ENCODE data around the gene NRXN2.

Gene NRXN2

GRCh38 chr11:64743591-64744543 is 20.9 kb upstream of the NRXN2 start, which contains the start of gene RASGRP2:
TSS of gene RASGRP2 (minus strand) at chr11:64744142. CDS start at chr11:64742866, 1,276 bp downstream.
- DNase-seq, result peak; percentile 78 to 96 (median 90)

- DNase-seq, result peak; percentile 59 to 89 (median 72)
Measured at GRCh38 chr11:64742889-64743590, 20.0 kb upstream of the NRXN2 start.

- no peak for DNase-seq
Measured at GRCh38 chr11:64742087-64742888, 19.3 kb upstream of the NRXN2 start.

GRCh38 chr11:64741375-64742086 is 18.5 kb upstream of the NRXN2 start:
- DNase-seq, result no peak

- DNase-seq, result no peak
Measured at GRCh38 chr11:64739871-64740270, 16.9 kb upstream of the NRXN2 start.

DNA sequence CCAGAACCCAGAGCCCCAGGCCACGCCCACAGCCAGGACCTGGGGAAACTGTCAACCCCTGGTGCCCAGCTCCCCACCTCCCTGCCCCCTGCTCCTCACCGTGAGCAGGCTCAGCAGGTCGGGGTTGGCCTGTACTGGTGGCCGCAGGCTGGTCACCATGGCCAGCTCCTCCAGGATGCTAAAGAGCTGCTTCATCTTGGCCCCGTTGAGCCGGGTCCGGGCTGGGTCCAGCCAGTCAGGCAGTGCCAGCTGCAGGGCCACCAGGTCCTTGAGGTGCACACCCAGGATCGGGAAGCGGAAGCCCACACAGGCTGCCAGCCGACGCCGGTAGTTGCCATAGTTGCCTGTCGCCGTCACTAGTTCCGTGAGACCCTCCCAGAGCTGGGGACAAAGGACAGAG is 13.7 kb upstream of the NRXN2 start:
- no peak for DNase-seq

DNA sequence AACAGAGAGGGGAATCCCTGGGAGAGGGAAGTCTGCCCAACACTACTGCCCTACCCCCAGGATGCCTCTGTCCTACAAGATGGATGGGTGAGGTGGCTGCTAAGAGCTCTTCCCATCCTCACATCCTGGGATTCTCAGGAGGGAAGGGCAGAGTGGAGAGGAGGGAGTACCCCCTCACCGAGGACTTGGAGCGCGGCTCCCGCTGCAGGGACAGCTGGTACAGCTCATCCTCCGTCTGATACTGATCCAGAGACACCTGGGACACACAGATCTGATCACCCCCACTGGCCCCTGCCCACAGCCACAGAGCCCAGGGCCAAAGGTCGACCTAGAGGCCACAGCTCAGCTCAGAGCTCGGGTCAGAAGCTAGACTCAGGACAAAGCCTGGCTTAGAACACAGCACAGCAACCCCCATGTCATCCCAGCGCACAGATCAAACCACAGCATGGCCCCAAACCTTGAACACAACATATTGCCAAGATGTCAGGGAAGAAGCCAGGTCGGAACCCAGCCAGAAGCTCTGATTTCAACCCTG is 12.8 kb upstream of the NRXN2 start:
- no peak for DNase-seq

GRCh38 chr11:64734811-64735724 is 12.1 kb upstream of the NRXN2 start:
- no peak for DNase-seq

DNA sequence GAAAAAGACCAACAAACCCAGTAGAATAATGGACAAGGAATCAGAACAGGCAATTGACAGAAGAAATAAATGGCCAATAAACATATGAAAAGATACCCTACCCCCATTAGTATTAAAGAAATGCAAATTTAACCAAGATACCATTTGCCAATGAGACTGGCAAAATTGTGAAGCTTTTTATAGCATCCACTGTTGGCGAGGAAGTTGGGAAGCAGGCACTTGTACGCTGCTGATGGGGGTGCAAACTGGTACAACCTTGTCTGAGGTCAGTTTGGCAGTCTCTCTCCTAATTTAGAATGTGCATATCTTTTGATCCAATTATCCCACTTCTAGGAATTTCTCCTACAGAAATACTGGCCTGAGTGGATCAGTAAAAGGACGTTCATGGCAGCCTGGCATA is 8.6 kb upstream of the NRXN2 start:
- DNase-seq, result no peak

GRCh38 chr11:64729851-64730382 is 6.9 kb upstream of the NRXN2 start:
- peak in 1 of 6 experiments; percentile 16 for DNase-seq

- no peak for DNase-seq
Measured at GRCh38 chr11:64728757-64729365, 5.9 kb upstream of the NRXN2 start.

GRCh38 chr11:64726867-64727530 is 4.0 kb upstream of the NRXN2 start:
- no peak for DNase-seq

DNA sequence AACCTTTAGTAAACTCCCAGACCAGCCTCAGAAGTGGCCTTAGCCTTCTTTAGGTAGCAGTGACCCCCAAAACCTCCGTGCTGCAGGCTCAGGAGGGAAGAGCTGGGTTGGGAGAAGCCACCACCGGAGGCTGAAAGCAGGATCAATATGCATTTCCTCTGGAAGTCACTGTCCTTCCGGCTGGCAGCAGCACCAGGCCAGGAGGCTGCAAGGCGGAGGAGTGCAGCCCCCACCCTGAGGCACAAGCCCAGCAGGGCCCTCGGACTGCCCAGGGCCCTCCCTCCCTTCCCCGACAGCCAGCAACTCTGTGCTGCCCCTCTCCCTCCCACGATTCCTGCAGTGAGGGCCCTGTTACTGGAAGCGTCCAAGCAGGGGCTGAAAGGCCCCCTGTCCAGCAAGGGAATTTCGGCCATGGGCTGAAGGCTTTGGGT is 3.2 kb upstream of the NRXN2 start:
- DNase-seq, result no peak

- no peak for DNase-seq
Measured at GRCh38 chr11:64724863-64725532, 2.0 kb upstream of the NRXN2 start.

GRCh38 chr11:64723907-64724862 is 1.2 kb upstream of the NRXN2 start:
- DNase-seq, result peak in 1 of 6 experiments; percentile 12

GRCh38 chr11:64722141-64723065 is 594 bp downstream of the NRXN2 start:
- no peak for DNase-seq

- DNase-seq, result no peak
Measured at GRCh38 chr11:64721359-64721699, 1.7 kb downstream of the NRXN2 start.

Measured in stimulated activated naive CD4-positive, alpha-beta T cell (primary cell).